ENCODE measurements around the gene SUSD1. TPM values are rescaled to one million over a fixed set of nuclear protein-coding genes. Genes with fewer than 3 reads are reported as not detected.
A peak's percentile ranks its signal among the peaks of the same experiment; 100 is the strongest.

The SUSD1 gene
- total and polyA plus RNA-seq, 9 of the 15 experiments (the other 6 are each of a cell fraction or from before 2014, with no cell fraction given), result 10.9 to 44.4 (median 36.1) TPM

- TF ChIP-seq HMGN3 (IDR thresholded peaks at IDR 0.05; ENCODE audit: borderline replicate concordance, extremely low read depth, insufficient read length, low read depth, low read length) (no peak), ZNF764 (CRISPR knock-in tag; IDR thresholded peaks at IDR 0.05; ENCODE audit: low read depth) (no peak), STAT5A (IDR thresholded peaks at IDR 0.05; ENCODE audit: borderline replicate concordance, low read length) (no peak), HDGF (IDR thresholded peaks at IDR 0.05) (no peak), ETV5 (CRISPR knock-in tag; IDR thresholded peaks at IDR 0.05; ENCODE audit: low read depth) (0 out of 2 replicates have a peak, but pooled peaks have one; percentile 24), DPF2 (IDR thresholded peaks at IDR 0.05) (peak; percentile 50; the same call in 1 of the 2 replicates), FOXK2 (conservative IDR thresholded peaks at IDR 0.05 in 1 of 2, IDR thresholded peaks at IDR 0.05 in 1 of 2; ENCODE audit: low read depth in 2 of 2) (peak; percentile 39 to 53; a peak in 2 of 4 replicates), CBX8 (IDR thresholded peaks at IDR 0.05; ENCODE audit: borderline replicate concordance, extremely low read depth, low read depth, low read length, poor library complexity, severe bottlenecking) (no peak), OTX1 (CRISPR knock-in tag; IDR thresholded peaks at IDR 0.05) (no peak), ZNF449 (CRISPR knock-in tag; IDR thresholded peaks at IDR 0.05) (0 out of 2 replicates have a peak, but pooled peaks have one; percentile 48), ZNF398 (CRISPR knock-in tag; IDR thresholded peaks at IDR 0.05) (no peak), ZNF609 (CRISPR knock-in tag; IDR thresholded peaks at IDR 0.05; ENCODE audit: borderline replicate concordance) (no peak), ELK3 (CRISPR knock-in tag; IDR thresholded peaks at IDR 0.05) (no peak), ARID3A (IDR thresholded peaks at IDR 0.05; ENCODE audit: borderline replicate concordance, low read depth, low read length) (no peak), FOXM1 (IDR thresholded peaks at IDR 0.05; ENCODE audit: low read depth) (no peak), FOXM1 (CRISPR knock-in tag; IDR thresholded peaks at IDR 0.05; ENCODE audit: low read depth) (no peak), ZNF717 (CRISPR knock-in tag; IDR thresholded peaks at IDR 0.05) (no peak)
Observed at GRCh38 chr9:112194969-112195431, 19.9 kb upstream of the SUSD1 start (continued).

All from K562 (cell line).